Uterus (tissue), 2 donors: ENCODE measurements around the gene DDX51.

Experiments
- CTCF ChIP-seq, 4 experiments: fragments of 200-600 bp in 2 of 4; fragments of 450-650 bp in 2 of 4; sonication (generic) in 2 of 4; IDR thresholded peaks; one replicate each; pipeline ENCODE4 v1.5.1; 2016 to 2019; ENCODE audit warnings: antibody characterized with exemption in 4 of 4, mild to moderate bottlenecking in 2 of 4, moderate library complexity in 1 of 4
- POLR2A ChIP-seq, 2 donors: fragments of 450-650 bp; IDR thresholded peaks; one replicate each; pipeline ENCODE4 v1.6.1; 2016; ENCODE audit warnings: antibody characterized with exemption in 2 of 2, mild to moderate bottlenecking in 1 of 2, moderate library complexity in 1 of 2

- TF ChIP-seq CTCF (IDR thresholded peaks at IDR 0.05): no peak
- no peak for TF ChIP-seq POLR2A (IDR thresholded peaks at IDR 0.05)
Measured at GRCh38 chr12:132137483-132138125, 6.5 kb downstream of the DDX51 start.
